Activated CD8-positive, alpha-beta memory T cell treated with anti-CD3 and anti-CD28 coated beads for 36 hours (primary cell): ENCODE measurements around the gene MYO5B. TPM values are rescaled to one million over a fixed set of nuclear protein-coding genes. Genes with fewer than 3 reads are reported as not detected.
"Not testable (repeated sequence)": the region's sequence is repeated elsewhere in the genome, so short reads cannot be mapped to it uniquely, and the experiment has no call there.

Source experiments
- CTCF ChIA-PET: fragments of 350-600 bp; sonication (Branson Sonifier 250); formaldehyde crosslinking; loops from one replicate; lab custom pipeline; 2021; ENCODE audit warnings: antibody characterized with exemption; lab: Charles Lee
- POLR2A ChIA-PET: fragments of 350-600 bp; sonication (Branson Sonifier 250); formaldehyde crosslinking; loops from one replicate; lab custom pipeline; 2021; ENCODE audit warnings: antibody characterized with exemption; lab: Charles Lee
- total RNA-seq, 2 experiments: library from RNA; stranded (reverse); gene quantifications; one replicate each; pipeline ENCODE4 v1.2.3, GENCODE V29; 2021

Gene MYO5B
- not detected for total RNA-seq

DNA sequence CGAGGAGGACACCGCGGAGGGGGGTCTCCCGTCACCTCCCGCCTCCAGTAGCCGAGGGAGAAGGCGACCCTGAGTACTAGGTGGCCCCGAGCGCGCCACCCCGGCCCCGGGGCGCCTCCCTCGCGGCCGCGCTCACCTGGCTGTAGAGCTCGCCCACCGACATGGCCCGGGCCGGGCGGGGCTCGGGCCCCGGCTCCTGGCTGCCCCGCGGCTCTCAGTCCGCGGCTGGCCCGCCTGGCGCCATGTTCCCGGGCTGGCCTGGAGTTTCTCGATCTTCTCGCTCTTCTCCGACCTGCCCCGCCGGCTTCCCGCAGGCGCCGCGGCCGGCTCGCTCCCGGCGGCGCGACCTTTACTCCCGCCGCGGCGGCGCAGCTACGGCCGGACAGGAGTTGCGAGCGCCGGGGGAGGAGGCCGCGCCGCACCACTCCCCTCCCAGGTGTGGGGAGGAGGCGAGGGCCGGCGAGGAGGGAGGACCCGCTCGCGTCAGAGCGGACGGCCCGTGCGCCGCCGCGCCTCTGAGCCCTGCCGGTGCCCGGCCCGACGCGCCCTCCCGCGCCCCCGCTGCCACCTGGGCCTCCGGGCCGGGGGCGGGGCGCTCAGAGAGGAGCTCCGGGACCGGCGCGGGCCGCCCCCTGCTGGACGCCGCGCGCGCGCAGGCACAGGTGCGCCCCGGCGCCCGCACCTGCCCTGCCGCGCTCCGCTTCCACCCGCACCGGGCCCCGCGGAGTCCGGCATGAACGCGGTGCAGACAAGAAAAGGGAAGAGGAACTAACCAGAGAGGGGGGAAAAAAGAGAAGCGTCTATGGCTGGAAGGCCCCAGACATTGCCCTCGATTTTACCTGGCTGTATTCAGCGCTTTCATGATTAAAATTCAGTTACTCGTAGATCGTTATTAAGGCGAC is at the start of gene MYO5B:
TSS of gene MYO5B (minus strand) at position 517 of the 902 bp plus-strand sequence. CDS start at position 163, 354 bp downstream.
- POLR2A ChIA-PET: no interaction called here
- CTCF ChIA-PET: interaction anchor here (0.6 to 1.2 kb wide), 4 partner anchors 43 to 180 kb away, joined by 3 read pairs; partner anchors contain the start of gene MBD1

DNA sequence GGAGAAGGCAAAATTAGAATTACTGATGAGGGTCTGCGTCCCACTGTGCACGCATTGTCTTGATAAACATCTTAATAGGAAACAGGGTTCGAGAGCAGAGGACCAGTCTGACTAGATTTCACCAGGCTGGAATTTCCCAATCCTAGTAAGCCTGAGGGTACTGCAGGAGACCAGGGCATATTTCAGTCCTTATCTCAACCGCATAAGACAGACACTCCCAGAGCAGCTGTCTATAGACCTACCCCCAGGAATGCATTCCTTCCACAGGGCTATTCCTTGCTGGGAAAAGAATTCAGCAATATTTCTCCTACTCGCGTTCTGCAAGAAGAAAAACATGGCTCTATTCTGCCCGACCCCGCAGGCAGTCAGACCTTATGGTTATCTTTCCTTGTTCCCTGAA is 46.8 kb upstream of the MYO5B start:
- CTCF ChIA-PET, POLR2A ChIA-PET: not testable (repeated sequence)

DNA sequence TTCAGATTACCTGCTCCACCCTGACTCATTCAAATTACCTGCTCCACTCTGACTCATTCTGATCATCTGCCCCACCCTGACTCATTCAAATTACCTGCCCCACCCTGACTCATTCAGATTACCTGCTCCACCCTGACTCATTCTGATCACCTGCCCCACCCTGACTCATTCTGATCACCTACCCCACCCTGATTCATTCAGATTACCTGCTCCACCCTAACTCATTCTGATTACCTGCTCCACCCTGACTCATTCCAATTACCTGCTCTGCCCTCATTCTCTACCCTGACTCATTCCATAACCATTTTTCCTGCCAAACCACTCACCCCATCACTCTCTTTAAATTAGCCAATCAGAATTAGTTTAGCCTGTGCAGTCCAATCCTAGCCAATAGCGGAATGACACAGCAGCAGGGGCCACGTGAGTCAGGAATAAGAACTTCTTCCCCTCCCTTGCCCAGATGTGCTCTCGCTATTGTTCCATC is 45.2 kb upstream of the MYO5B start:
- CTCF ChIA-PET: no interaction called here
- POLR2A ChIA-PET: no interaction called here

DNA sequence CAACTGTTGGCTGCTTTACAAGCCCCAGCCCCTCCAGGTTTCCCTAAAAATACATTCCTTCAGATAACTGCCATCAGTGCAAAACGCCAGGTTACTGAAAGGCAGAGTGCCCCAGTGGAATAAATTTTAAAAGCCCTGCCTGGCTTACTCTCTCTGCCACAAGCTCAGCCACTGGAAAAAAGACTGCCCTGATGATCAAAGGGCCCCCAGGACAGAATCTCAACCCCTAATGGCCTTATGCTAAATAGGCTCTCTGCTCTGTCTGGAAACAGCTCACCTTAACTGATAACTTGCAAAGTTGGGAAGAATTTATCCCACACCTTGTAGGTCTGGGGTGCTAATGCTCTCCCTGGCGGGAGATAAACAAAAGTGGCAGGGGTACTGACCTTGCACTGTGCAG is 37.5 kb upstream of the MYO5B start:
- ChIA-PET POLR2A (no interaction called here), CTCF (no interaction called here)

DNA sequence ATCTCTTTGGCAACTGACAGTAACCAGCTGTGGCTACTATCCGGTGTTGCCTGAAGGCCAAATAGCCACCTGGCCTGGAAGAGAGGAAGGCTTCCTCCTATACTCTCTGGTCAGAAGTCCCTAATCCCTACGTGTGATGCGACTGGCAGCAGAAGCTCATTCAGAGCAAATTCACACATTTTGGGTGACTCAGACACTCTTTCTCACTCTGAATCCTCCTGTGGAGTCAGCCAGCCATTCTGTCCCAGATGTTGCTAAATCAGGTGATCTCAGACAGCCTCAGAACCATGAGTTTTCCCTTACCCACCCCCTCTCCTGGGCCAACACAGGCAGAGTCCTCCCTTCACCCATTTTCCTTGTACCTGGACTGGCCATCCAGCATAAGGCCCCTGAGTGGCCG is 36.7 kb upstream of the MYO5B start:
- ChIA-PET CTCF (no interaction called here), POLR2A (no interaction called here)

DNA sequence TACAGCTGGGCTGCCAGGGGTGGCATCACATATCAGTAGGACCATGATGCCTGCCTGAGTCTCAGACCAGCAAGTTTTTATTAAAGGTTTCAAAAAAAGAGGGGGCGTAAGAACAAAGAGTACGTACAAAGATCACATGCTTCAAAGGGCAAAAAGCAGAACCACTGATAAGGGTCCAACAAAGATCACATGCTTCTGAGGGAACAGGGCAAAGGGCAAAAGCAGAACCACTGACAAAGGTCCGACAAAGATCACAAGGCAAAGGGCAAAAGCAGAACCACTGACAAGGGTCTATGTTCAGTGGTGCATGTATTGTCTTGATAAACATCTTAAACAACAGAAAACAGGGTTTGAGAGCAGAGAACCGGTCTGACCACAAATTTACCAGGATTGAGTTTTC is 25.3 kb upstream of the MYO5B start:
- CTCF ChIA-PET: not testable (repeated sequence)

GRCh38 chr18:50218432-50219197 is 23.7 kb upstream of the MYO5B start:
- CTCF ChIA-PET: interaction anchor here (1.0 to 3.2 kb wide), 4 partner anchors 51 to 141 kb away, joined by 3 to 20 read pairs (median 9); no protein-coding TSS in a partner anchor
- POLR2A ChIA-PET: no interaction called here

More for the DNA sequence above, 25.3 kb upstream of the MYO5B start:
- POLR2A ChIA-PET: not testable (repeated sequence)

DNA sequence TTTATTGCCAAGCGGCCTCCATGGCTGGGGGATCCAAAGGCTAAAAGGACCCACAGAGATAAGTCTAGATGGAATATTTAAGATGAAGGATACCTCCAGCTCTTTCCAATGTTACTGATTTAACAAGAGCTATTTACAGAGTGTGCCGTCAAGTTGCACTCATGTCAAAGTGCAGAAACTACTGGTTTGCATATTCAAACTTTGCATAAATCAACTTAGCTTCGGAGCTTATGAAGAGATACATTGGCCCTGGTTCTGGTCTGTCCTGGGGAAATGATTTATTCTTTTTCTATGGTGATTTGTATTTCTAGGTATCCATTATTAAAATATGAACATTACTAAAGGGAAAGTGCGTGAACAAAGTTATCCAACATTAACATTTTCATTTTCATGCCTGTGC is 14.4 kb upstream of the MYO5B start:
- ChIA-PET POLR2A (no interaction called here), CTCF (no interaction called here)

- POLR2A ChIA-PET: no interaction called here
- CTCF ChIA-PET: no interaction called here
Measured at GRCh38 chr18:50207722-50208121, 12.8 kb upstream of the MYO5B start.

DNA sequence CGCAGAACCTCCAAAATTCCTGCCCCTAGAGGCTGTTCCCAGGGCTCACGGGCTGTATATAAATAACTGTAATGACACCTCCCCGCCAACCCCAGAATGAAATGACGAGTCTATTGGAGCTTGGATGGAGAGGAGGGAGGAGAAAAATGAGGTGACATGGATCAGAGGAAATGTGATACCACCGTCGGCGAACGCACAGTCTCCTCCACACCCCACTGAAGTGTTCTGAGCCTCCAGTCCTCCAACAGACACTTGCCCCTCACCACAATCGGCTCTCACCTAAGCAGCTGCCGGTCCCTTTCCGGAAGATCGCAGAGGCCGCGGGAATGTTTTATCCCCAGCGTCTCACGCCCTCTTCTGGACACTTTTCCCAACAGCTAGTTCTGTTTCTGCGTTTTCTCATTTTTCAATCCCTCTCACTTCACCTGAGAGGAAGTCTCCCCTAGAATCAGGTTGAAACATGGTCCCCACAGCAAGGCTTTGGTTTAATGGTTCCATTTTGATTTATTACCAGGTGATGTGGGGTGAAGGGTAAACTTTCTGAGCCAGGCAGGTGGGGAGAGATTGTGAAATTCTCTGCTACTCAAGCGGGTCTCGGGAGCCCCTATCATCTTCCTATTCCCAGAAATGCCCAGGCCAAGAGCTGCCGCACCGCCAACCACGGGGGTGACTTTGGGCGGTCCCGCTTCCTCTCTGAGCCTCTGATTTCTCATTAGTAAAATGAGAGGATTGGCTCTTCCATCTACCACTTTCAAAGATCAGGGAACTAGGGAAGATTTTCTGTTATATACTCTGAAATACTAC is 9.1 kb upstream of the MYO5B start:
- ChIA-PET POLR2A (no interaction called here), CTCF (interaction anchor here (0.6 kb wide), 1 partner anchor 863 kb away, joined by 5 read pairs; no protein-coding TSS in a partner anchor)

DNA sequence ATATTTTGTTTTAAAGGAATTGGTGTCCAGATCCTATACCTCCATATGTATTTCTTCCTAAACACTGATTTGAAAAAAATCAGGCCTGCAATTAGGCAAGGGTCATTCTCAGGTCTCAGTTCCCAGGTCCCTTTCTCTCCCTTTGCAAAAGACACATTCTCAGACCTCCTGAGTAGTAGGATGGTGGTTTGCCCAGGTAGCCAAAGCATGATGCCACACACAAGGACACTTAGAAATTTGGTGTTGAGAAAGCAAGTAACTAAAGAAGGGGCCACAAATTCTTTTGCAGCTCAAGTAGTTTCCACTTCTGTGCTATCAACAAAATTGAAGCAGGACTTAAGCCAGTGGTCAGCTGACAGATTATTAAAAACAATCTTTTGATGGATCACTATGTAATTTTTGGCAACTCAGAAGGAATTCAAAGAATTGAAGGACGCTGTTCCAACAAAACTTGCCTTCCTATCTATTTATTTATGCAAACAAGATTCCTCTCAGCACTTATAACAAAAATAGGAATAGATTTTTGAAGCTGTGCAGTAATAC is 6.6 kb upstream of the MYO5B start:
- CTCF ChIA-PET: no interaction called here

GRCh38 chr18:50199921-50200320 is 5.0 kb upstream of the MYO5B start:
- POLR2A ChIA-PET: no interaction called here

More for the DNA sequence above, 6.6 kb upstream of the MYO5B start:
- POLR2A ChIA-PET: no interaction called here

GRCh38 chr18:50199346-50199855 is 4.5 kb upstream of the MYO5B start:
- ChIA-PET CTCF (no interaction called here), POLR2A (no interaction called here)

More at GRCh38 chr18:50199921-50200320, 5.0 kb upstream of the MYO5B start:
- CTCF ChIA-PET: no interaction called here

DNA sequence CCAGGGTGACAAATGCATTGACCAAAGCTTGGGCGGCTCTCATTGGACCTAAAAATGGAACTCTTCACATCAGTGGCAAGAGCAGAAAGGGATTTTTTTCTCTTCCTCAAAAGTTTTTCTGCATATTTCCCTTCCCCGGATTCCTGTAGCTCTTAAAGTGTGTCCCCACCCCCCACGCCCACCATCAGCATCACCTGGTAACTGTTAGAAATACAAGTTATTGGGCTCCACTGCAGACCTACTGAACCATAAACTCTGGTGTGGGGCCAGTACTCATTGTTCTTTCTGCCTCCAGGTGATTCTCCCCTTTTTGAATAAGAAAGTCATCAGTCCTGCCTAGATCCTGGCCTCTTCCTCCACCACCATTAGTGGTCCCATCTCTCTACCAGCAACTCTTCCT is 1.3 kb upstream of the MYO5B start:
- CTCF ChIA-PET: interaction anchor here (0.9 kb wide), 1 partner anchor 69 kb away, joined by 4 read pairs; no protein-coding TSS in a partner anchor
- POLR2A ChIA-PET: no interaction called here

- ChIA-PET POLR2A (no interaction called here), CTCF (interaction anchor here (0.9 to 1.2 kb wide), 2 partner anchors 70 to 125 kb away, joined by 3 to 4 read pairs; no protein-coding TSS in a partner anchor)
Measured at GRCh38 chr18:50195689-50196088, 742 bp upstream of the MYO5B start.

- ChIA-PET CTCF (interaction anchor here (0.9 to 1.2 kb wide), 2 partner anchors 88 to 123 kb away, joined by 3 read pairs; partner anchors contain the start of gene MBD1), POLR2A (no interaction called here)
Measured at GRCh38 chr18:50193796-50194630, 934 bp downstream of the MYO5B start.

- POLR2A ChIA-PET: no interaction called here
- CTCF ChIA-PET: no interaction called here
Measured at GRCh38 chr18:50192995-50193795, 1.8 kb downstream of the MYO5B start.
